Measurements from ENCODE around the gene PXMP4.

DNA sequence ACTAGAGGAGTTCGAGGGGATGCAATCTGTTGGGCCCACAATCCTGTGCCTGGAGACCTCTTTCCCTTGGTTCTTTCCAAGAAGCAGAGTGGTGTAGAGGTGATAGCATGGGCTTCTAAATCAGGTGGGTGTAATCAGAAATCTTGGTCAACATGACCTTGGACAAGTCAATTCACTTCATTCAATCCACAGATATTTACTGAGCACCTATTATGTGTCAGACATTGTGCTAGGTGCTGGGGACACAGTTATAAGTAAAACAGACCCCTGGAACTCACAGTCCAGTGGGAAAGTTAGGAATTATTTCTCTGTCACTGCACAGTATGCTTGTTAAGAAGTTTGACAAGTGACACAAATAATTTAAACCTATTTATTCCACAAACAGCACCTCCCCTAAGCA, 30.6 kb downstream of the PXMP4 start:
- TF ChIP-seq, protein P1, sequence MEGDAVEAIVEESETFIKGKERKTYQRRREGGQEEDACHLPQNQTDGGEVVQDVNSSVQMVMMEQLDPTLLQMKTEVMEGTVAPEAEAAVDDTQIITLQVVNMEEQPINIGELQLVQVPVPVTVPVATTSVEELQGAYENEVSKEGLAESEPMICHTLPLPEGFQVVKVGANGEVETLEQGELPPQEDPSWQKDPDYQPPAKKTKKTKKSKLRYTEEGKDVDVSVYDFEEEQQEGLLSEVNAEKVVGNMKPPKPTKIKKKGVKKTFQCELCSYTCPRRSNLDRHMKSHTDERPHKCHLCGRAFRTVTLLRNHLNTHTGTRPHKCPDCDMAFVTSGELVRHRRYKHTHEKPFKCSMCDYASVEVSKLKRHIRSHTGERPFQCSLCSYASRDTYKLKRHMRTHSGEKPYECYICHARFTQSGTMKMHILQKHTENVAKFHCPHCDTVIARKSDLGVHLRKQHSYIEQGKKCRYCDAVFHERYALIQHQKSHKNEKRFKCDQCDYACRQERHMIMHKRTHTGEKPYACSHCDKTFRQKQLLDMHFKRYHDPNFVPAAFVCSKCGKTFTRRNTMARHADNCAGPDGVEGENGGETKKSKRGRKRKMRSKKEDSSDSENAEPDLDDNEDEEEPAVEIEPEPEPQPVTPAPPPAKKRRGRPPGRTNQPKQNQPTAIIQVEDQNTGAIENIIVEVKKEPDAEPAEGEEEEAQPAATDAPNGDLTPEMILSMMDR (IDR thresholded peaks at IDR 0.05) = no peak
- TF ChIP-seq POLR2A (IDR thresholded peaks at IDR 0.05) (no peak), EP300 (IDR thresholded peaks at IDR 0.05) (no peak)

Data from sigmoid colon (tissue), 4 donors.